ENCODE results near the gene VSIG10L2. TPM values are rescaled to one million over a fixed set of nuclear protein-coding genes. Genes with fewer than 3 reads are reported as not detected.

VSIG10L2 gene
- total RNA-seq, 1 donor from 2014 or later = not detected

GRCh38 chr11:125925804-125926203 is 20.0 kb upstream of the VSIG10L2 start:
- DNase-seq (no peak), ATAC-seq (no peak)
- intact Hi-C loops (cut with micrococcal nuclease) = loop anchor here (5.0 kb wide), 1 partner anchor 271 kb away; no protein-coding TSS in a partner anchor

GRCh38 chr11:125926682-125927081 is 19.2 kb upstream of the VSIG10L2 start:
- DNase-seq (no peak), ATAC-seq (no peak)
- intact Hi-C loops (cut with micrococcal nuclease) = loop anchor here (5.0 kb wide), 1 partner anchor 271 kb away; no protein-coding TSS in a partner anchor

- DNase-seq = no peak
- no peak for ATAC-seq
- intact Hi-C loops (cut with micrococcal nuclease) = loop anchor here (5.0 kb wide), 1 partner anchor 268 kb away; no protein-coding TSS in a partner anchor
Observed at GRCh38 chr11:125929445-125930075, 16.3 kb upstream of the VSIG10L2 start.

GRCh38 chr11:125930076-125930450 is 15.8 kb upstream of the VSIG10L2 start:
- DNase-seq (no peak), ATAC-seq (no peak)
- intact Hi-C loops (cut with micrococcal nuclease) = no loop called here

- ATAC-seq (no peak), DNase-seq (no peak)
- intact Hi-C loops (cut with micrococcal nuclease) = no loop called here
Observed at GRCh38 chr11:125931116-125931515, 14.7 kb upstream of the VSIG10L2 start.

GRCh38 chr11:125931668-125932067 is 14.2 kb upstream of the VSIG10L2 start:
- ATAC-seq (no peak), DNase-seq (no peak)
- intact Hi-C loops (cut with micrococcal nuclease) = no loop called here

- intact Hi-C loops (cut with micrococcal nuclease) = no loop called here
- DNase-seq (no peak), ATAC-seq (no peak)
Observed at GRCh38 chr11:125932301-125932700, 13.5 kb upstream of the VSIG10L2 start.

- DNase-seq (no peak), ATAC-seq (no peak)
- intact Hi-C loops (cut with micrococcal nuclease) = no loop called here
Observed at GRCh38 chr11:125933030-125933813, 12.6 kb upstream of the VSIG10L2 start.

- ATAC-seq (no peak), DNase-seq (no peak)
- intact Hi-C loops (cut with micrococcal nuclease) = no loop called here
Observed at GRCh38 chr11:125934473-125934872, 11.4 kb upstream of the VSIG10L2 start.

GRCh38 chr11:125935056-125935455 is 10.8 kb upstream of the VSIG10L2 start:
- ATAC-seq (no peak), DNase-seq (no peak)
- intact Hi-C loops (cut with micrococcal nuclease) = no loop called here

- intact Hi-C loops (cut with micrococcal nuclease) = no loop called here
- ATAC-seq (no peak), DNase-seq (no peak)
Observed at GRCh38 chr11:125935618-125936199, 10.1 kb upstream of the VSIG10L2 start.

GRCh38 chr11:125938418-125938817 is 7.4 kb upstream of the VSIG10L2 start:
- ATAC-seq = no peak
- DNase-seq = no peak
- intact Hi-C loops (cut with micrococcal nuclease) = no loop called here

- ATAC-seq (peak; percentile 29), DNase-seq (no peak)
- intact Hi-C loops (cut with micrococcal nuclease) = no loop called here
Observed at GRCh38 chr11:125939081-125939521, 6.7 kb upstream of the VSIG10L2 start.

- DNase-seq = no peak
- ATAC-seq = no peak
Observed at GRCh38 chr11:125940145-125940544, 5.7 kb upstream of the VSIG10L2 start.

GRCh38 chr11:125941267-125941618 is 4.6 kb upstream of the VSIG10L2 start:
- DNase-seq (no peak), ATAC-seq (no peak)
- intact Hi-C loops (cut with micrococcal nuclease) = loop anchor here (5.0 kb wide), 1 partner anchor 251 kb away; no protein-coding TSS in a partner anchor

More at GRCh38 chr11:125940145-125940544, 5.7 kb upstream of the VSIG10L2 start:
- intact Hi-C loops (cut with micrococcal nuclease) = loop anchor here (5.0 kb wide), 1 partner anchor 252 kb away; no protein-coding TSS in a partner anchor

- peak; percentile 72 for DNase-seq
- intact Hi-C loops (cut with micrococcal nuclease) = loop anchor here (5.0 kb wide), 1 partner anchor 250 kb away; no protein-coding TSS in a partner anchor
- ATAC-seq = peak; percentile 84
Observed at GRCh38 chr11:125941619-125942611, 3.9 kb upstream of the VSIG10L2 start.

GRCh38 chr11:125942771-125943428 is 2.9 kb upstream of the VSIG10L2 start:
- DNase-seq = no peak
- no peak for ATAC-seq
- intact Hi-C loops (cut with micrococcal nuclease) = loop anchor here (5.0 kb wide), 1 partner anchor 249 kb away; no protein-coding TSS in a partner anchor

- intact Hi-C loops (cut with micrococcal nuclease) = loop anchor here (5.0 kb wide), 1 partner anchor 248 kb away; no protein-coding TSS in a partner anchor
- no peak for ATAC-seq
- no peak for DNase-seq
Observed at GRCh38 chr11:125943661-125944349, 2.0 kb upstream of the VSIG10L2 start.
